GM23338 (cell line): ENCODE data around the gene ATF7.

ENCODE experiments used
- CREB1 ChIP-seq: fragments of 250-450 bp; sonication (Bioruptor Pico); IDR thresholded peaks from 2 replicates; pipeline ENCODE4 v1.5.0; 2020; ENCODE audit warnings: low read depth, mild to moderate bottlenecking, moderate library complexity
- EZH2 ChIP-seq: fragments of 200-600 bp; sonication (generic); IDR thresholded peaks from one replicate; pipeline ENCODE4 v1.8.0; 2017; ENCODE audit warnings: antibody characterized with exemption, mild to moderate bottlenecking, low read depth; ENCODE audit not compliant: unreplicated experiment
- EZH2phosphoT487 ChIP-seq: fragments of 200-600 bp; sonication (generic); IDR thresholded peaks from one replicate; pipeline ENCODE4 v1.8.1; 2018; ENCODE audit warnings: antibody characterized with exemption; ENCODE audit not compliant: unreplicated experiment
- POLR2AphosphoS5 ChIP-seq: IDR thresholded peaks from 2 replicates; pipeline ENCODE4 v1.6.1; 2016; ENCODE audit warnings: antibody characterized with exemption, low read depth
- TF ChIP-seq, protein P1 (sequence below), 2 experiments: fragments of 200-600 bp in 1 of 2; sonication (generic) in 1 of 2; conservative IDR thresholded peaks; 2 replicates each; pipeline versions ENCODE4 v1.5.1 to v1.6.1; 2016 to 2017; ENCODE audit warnings: antibody characterized with exemption in 2 of 2, low read depth in 2 of 2, mild to moderate bottlenecking in 2 of 2, moderate library complexity in 1 of 2

- TF ChIP-seq POLR2AphosphoS5 (no peak), EZH2 (no peak), EZH2phosphoT487 (no peak), CREB1 (no peak)
- TF ChIP-seq, protein P1, sequence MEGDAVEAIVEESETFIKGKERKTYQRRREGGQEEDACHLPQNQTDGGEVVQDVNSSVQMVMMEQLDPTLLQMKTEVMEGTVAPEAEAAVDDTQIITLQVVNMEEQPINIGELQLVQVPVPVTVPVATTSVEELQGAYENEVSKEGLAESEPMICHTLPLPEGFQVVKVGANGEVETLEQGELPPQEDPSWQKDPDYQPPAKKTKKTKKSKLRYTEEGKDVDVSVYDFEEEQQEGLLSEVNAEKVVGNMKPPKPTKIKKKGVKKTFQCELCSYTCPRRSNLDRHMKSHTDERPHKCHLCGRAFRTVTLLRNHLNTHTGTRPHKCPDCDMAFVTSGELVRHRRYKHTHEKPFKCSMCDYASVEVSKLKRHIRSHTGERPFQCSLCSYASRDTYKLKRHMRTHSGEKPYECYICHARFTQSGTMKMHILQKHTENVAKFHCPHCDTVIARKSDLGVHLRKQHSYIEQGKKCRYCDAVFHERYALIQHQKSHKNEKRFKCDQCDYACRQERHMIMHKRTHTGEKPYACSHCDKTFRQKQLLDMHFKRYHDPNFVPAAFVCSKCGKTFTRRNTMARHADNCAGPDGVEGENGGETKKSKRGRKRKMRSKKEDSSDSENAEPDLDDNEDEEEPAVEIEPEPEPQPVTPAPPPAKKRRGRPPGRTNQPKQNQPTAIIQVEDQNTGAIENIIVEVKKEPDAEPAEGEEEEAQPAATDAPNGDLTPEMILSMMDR (conservative IDR thresholded peaks at IDR 0.05; ENCODE audit: low read depth in 2 of 2) = no peak
Observed at GRCh38 chr12:53653595-53653994, 27.4 kb upstream of the ATF7 start.
